ENCODE measurements around the gene MRPL46.
"Not testable (repeated sequence)": the region's sequence is repeated elsewhere in the genome, so short reads cannot be mapped to it uniquely, and the experiment has no call there.

The MRPL46 gene

GRCh38 chr15:88441076-88441730 is 26.0 kb downstream of the MRPL46 start:
- no peak for DNase-seq (ENCODE audit: low read depth)

DNA sequence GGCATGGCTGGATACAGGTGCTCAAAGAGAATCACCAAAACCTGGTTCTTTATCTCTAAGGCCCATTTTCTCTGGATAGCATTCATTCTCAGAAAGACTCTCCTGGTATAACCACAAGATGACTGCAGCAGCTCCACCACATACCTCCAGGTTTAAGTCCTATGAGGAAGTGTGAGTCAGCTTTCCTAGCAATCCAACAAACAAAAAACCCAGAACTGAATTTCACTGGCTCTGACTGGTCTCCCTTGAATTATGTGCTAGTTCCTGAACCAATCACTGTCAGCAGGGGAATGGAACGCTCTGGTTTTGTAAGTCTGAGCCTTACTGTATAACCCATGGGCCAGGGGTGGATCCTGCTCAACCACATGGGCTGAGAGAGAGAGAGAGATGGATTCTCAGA is 27.2 kb downstream of the MRPL46 start:
- no peak for DNase-seq (ENCODE audit: low read depth)

GRCh38 chr15:88438181-88438580 is 29.0 kb downstream of the MRPL46 start:
- DNase-seq (ENCODE audit: low read depth), result no peak

GRCh38 chr15:88434106-88434505 is 33.1 kb downstream of the MRPL46 start:
- not testable (repeated sequence) for DNase-seq (ENCODE audit: low read depth)

DNA sequence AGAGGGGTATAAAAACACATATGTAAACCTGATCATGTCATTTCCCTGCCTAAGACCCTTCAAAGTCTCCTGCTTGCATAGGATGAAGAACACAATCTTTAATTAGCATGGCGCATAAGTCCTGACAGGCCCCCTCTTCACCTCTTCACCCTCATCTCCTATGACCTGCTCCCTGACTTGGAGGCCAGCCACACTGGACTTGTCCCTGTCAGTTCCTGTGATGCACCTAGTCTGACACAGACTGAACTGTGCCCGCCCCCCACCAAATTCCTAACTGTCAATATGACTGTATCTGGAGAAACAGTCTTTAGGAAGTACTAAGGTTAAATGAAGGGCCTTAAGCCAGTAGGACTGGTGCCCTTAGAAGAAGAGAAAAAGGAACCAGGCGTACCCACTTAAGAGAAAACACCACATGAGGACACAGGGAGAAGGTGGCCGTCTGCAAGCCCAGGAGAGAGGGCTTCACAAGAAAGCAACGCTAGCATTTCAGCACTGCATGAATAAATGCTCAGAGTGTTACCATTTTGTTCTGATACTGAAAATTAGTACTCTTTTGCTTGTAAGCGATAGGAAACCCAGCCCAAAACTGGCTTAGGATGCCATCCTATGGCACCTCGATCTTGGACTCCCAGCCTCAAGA is 34.0 kb downstream of the MRPL46 start:
- no peak for DNase-seq (ENCODE audit: low read depth)

DNA sequence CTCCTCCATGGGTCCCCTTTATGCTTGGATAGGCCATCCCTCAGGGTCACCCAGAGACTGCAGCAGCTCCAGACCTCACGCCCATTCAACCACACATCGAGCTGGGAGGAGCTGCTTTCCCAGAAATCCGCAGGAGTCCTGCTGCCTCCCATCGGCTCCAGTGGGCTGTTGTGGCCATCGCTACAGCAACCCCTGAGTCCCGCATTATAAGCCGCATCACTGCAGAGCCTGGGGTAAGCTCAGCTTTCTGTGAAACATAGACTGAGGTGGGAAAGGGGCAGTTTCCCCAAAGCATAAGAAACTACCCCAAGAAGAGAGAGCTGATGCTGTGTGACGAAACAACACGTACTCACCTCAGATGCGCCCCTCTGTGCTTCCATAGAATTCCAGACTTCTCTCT is 35.7 kb downstream of the MRPL46 start:
- DNase-seq (ENCODE audit: low read depth), result no peak

DNA sequence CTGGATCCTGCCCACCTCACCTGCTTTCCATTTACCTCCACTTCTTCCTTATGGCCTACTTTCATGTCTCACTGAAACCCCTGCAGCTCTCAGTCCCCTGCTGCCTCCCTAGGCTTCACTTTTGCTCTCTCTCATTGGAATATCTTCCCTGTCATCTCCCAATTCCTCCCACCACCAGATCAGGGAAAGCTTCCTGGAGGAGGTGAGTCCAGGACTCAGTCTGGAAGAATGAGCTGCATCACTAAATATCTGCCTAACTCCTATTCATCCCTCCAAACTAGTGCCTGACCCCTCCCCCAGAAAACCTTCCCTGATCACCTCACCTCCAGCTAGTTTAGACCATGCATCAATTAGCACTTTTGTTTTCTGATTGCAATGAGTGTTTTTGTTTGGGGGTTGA is 37.1 kb downstream of the MRPL46 start:
- DNase-seq (ENCODE audit: low read depth), result no peak

- no peak for DNase-seq (ENCODE audit: low read depth)
Measured at GRCh38 chr15:88428805-88429605, 38.2 kb downstream of the MRPL46 start.

GRCh38 chr15:88428053-88428452 is 39.1 kb downstream of the MRPL46 start:
- DNase-seq (ENCODE audit: low read depth), result no peak

- DNase-seq (ENCODE audit: low read depth), result no peak
Measured at GRCh38 chr15:88426304-88426703, 40.9 kb downstream of the MRPL46 start.

- no peak for DNase-seq (ENCODE audit: low read depth)
Measured at GRCh38 chr15:88423331-88423730, 43.9 kb downstream of the MRPL46 start.

- DNase-seq (ENCODE audit: low read depth), result no peak
Measured at GRCh38 chr15:88419830-88420229, 47.4 kb downstream of the MRPL46 start.
